Measurements from ENCODE around the gene UQCRC1.

Gene UQCRC1

GRCh38 chr3:48555949-48556795, 53.3 kb downstream of the UQCRC1 start:
- no peaks in the 10 kb centered on the region for H3K27me3 ChIP-seq
- no peak for TF ChIP-seq CTCF (IDR thresholded peaks at IDR 0.05; ENCODE audit: low read depth, low read length)
- peaks cover 2% of the 10 kb centered on the region for H3K4me1 ChIP-seq
- no peaks in the 10 kb centered on the region for H3K36me3 ChIP-seq
- H3K9me3 ChIP-seq: no peaks in the 10 kb centered on the region
- DNase-seq: no peak
- peak overlapping the region; percentile 59 for H3K4me3 ChIP-seq (ENCODE audit: low read depth, low read length)

- Histone ChIP-seq H3K27me3 (no peaks in the 10 kb centered on the region), H3K36me3 (no peaks in the 10 kb centered on the region), H3K9me3 (no peaks in the 10 kb centered on the region), H3K4me1 (peaks cover 2% of the 10 kb centered on the region), H3K4me3 (ENCODE audit: low read depth, low read length) (peak overlapping the region; percentile 59)
- DNase-seq: peak; percentile 42
- no peak for TF ChIP-seq CTCF (IDR thresholded peaks at IDR 0.05; ENCODE audit: low read depth, low read length)
Measured at GRCh38 chr3:48555231-48555948, 54.1 kb downstream of the UQCRC1 start.

GRCh38 chr3:48553886-48554845, 55.3 kb downstream of the UQCRC1 start:
- Histone ChIP-seq H3K4me3 (ENCODE audit: low read depth, low read length) (no peak overlapping the region), H3K9me3 (no peaks in the 10 kb centered on the region), H3K27me3 (no peaks in the 10 kb centered on the region), H3K4me1 (peaks cover 2% of the 10 kb centered on the region), H3K36me3 (no peaks in the 10 kb centered on the region)
- DNase-seq: no peak
- TF ChIP-seq CTCF (IDR thresholded peaks at IDR 0.05; ENCODE audit: low read depth, low read length): no peak

- Histone ChIP-seq H3K36me3 (no peaks in the 10 kb centered on the region), H3K4me1 (peaks cover 2% of the 10 kb centered on the region; the same call in 1 of the 2 replicates)
Measured at GRCh38 chr3:48553361-48553760, 56.1 kb downstream of the UQCRC1 start.

More at GRCh38 chr3:48553361-48553760, 56.1 kb downstream of the UQCRC1 start:
- H3K27me3 ChIP-seq: no peaks in the 10 kb centered on the region
- DNase-seq: no peak
- TF ChIP-seq CTCF (IDR thresholded peaks at IDR 0.05; ENCODE audit: low read depth, low read length): no peak
- H3K9me3 ChIP-seq: no peaks in the 10 kb centered on the region
- no peak overlapping the region for H3K4me3 ChIP-seq (ENCODE audit: low read depth, low read length)
